ENCODE data around the gene SUGT1. TPM values are rescaled to one million over a fixed set of nuclear protein-coding genes. Genes with fewer than 3 reads are reported as not detected.

The SUGT1 gene
- total and polyA plus RNA-seq, 2 donors (not counting 3 experiments of a cell fraction or from before 2014, with no cell fraction given): 21.7 to 78.8 TPM

DNA sequence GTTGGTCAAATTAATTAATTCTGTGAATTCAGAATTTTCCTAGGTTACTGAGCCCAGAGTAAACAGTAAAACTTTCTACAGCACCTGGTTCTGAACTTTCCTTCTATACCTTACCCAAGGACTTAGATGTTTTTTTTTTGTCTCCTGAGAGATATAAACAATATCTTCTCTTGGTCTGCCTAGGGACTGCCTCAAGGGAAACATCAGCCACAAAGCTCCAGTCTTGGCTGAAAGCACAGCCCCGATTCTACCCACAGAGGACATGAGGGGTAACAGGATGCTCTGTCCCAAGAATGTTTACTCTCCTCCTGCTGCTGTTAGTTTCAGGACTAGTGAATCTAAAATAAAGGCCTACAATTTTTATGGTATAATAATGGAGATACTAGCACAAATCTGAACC, 72.7 kb downstream of the SUGT1 start:
- TF ChIP-seq MYC (IDR thresholded peaks at IDR 0.05; ENCODE audit: low read depth, low read length) (no peak), JUN (IDR thresholded peaks at IDR 0.05; ENCODE audit: borderline replicate concordance, insufficient read depth, insufficient read length, low read depth) (no peak), EZH2 (IDR thresholded peaks at IDR 0.05; ENCODE audit: borderline replicate concordance, low read depth, low read length, severe bottlenecking) (no peak), POLR2AphosphoS5 (IDR thresholded peaks at IDR 0.05; ENCODE audit: insufficient read depth, low read depth, low read length) (no peak), CTCF (IDR thresholded peaks at IDR 0.05; ENCODE audit: extremely low read depth in 1 of 2, insufficient read depth in 1 of 2, low read depth in 1 of 2, low read length in 2 of 2) (no peak), MAX (IDR thresholded peaks at IDR 0.05; ENCODE audit: insufficient read depth, insufficient read length) (no peak), GATA2 (IDR thresholded peaks at IDR 0.05; ENCODE audit: insufficient read depth, insufficient read length, low read depth, low read length) (no peak), POLR2A (IDR thresholded peaks at IDR 0.05; ENCODE audit: low read depth, low read length) (no peak), FOS (IDR thresholded peaks at IDR 0.05; ENCODE audit: borderline replicate concordance, insufficient read depth, low read length) (no peak)

More for the DNA sequence above, 72.7 kb downstream of the SUGT1 start:
- intact Hi-C loops (cut with micrococcal nuclease) (no loop called here), dilution Hi-C loops (cut with MboI; ENCODE audit: extremely low pct_ligation_motif_present, low sequenced_read_pairs) (no loop called here)
- Histone ChIP-seq H3K27ac (ENCODE audit: insufficient read depth, low read depth, low read length) (no peak overlapping the region), H3K4me2 (ENCODE audit: insufficient read depth, low read length) (no peak overlapping the region), H3K4me3 (replicated peaks in 1 of 3; ENCODE audit: insufficient read depth in 1 of 3, low read depth in 1 of 3, low read length in 3 of 3) (no peak overlapping the region), H3K27me3 (ENCODE audit: control insufficient read depth in 2 of 2, insufficient read depth in 2 of 2, low read length in 2 of 2) (peaks cover 4 to 5% of the 10 kb centered on the region in 2 experiments), H3K9me3 (replicated peaks; ENCODE audit: control insufficient read depth, insufficient read depth, low read length) (no peaks in the 10 kb centered on the region), H2AFZ (ENCODE audit: low read depth, low read length) (no peak overlapping the region), H3K79me2 (ENCODE audit: control insufficient read depth, insufficient read depth, low read length) (no peaks in the 10 kb centered on the region), H3K9ac (replicated peaks; ENCODE audit: extremely low read depth, insufficient read depth, low read length) (no peak overlapping the region), H3K9me1 (replicated peaks; ENCODE audit: control insufficient read depth, extremely low read depth, insufficient read depth, low read length) (no peaks in the 10 kb centered on the region), H3K36me3 (ENCODE audit: control insufficient read depth in 2 of 2, extremely low read depth in 1 of 2, insufficient read depth in 2 of 2, low read length in 2 of 2) (no peaks in the 10 kb centered on the region), H3K4me1 (ENCODE audit: control insufficient read depth, extremely low read depth, insufficient read depth, low read length) (no peaks in the 10 kb centered on the region), H4K20me1 (replicated peaks; ENCODE audit: control insufficient read depth, extremely low read depth, insufficient read depth, low read length) (no peaks in the 10 kb centered on the region)
- ChIA-PET CTCF (interaction anchor here (0.7 to 4.3 kb wide), 4 partner anchors 11 to 61 kb away, joined by 3 to 27 read pairs (median 4); no protein-coding TSS in a partner anchor), POLR2A (no interaction called here)
- BruUV-seq (replicated peaks): no TSS peak
- FAIRE-seq (no peak), DNase-seq (ENCODE audit: low read depth, low spot score) (no peak)

Data from endothelial cell of umbilical vein (primary cell).